Measurements from ENCODE around the gene ABI2.

ABI2 gene

DNA sequence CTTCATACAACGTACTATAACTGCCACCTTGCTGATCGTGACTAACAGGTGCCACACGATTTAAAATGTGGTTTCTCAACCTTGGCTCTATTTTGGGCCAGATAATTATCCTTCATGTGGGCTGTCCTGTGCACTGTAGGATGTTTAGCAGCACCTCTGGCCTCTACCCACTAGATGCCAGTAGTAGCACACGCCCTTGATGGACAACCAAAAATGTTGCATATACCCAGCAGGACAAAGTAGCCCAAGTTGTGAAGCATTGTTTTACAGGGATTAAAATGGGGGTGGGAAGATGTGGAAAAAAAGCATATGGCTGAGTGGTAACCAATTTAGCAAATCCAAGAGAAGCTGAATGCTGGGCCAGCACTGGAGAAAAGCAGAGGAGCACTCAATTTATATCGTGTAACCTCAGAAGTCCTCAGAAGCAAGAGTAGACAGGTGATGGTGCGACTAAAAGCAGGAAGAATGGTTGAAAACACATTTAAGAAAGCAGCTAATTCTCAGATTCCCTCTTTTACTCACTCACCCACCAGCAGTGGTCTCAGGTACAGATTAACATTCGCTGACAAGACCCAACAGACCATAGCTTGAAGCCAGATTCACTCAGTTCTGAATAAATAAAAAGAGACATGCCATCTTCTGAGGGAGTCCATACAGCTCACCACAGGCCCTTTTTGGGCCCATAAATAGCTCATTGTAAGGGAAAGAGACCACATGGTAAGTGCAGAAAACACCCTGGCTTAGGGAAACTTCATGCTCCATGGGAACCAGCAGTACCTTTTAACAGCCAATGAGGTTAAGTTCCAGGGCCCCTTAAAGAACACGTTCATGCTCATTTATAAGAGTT lies 156.3 kb downstream of the ABI2 start:
- Histone ChIP-seq H3K4me1 (ENCODE audit: insufficient read depth, low read length, severe bottlenecking) (no peaks in the 10 kb centered on the region), H3K27me3 (ENCODE audit: insufficient read depth, low read length) (no peaks in the 10 kb centered on the region), H3K9me2 (ENCODE audit: low read depth, low read length) (no peaks in the 10 kb centered on the region), H3K27ac (ENCODE audit: low read depth, low read length, poor library complexity, severe bottlenecking) (no peak overlapping the region), H3K9ac (ENCODE audit: low read length) (no peak overlapping the region), H3K36me3 (ENCODE audit: insufficient read depth, low read length) (no peaks in the 10 kb centered on the region), H3K9me3 (ENCODE audit: low read length) (no peaks in the 10 kb centered on the region), H3K4me2 (ENCODE audit: low read length) (no peak overlapping the region), H3K79me2 (ENCODE audit: insufficient read depth, low read length) (no peaks in the 10 kb centered on the region), H3F3A (ENCODE audit: insufficient read depth, low read length) (no peaks in the 10 kb centered on the region), H4K20me1 (ENCODE audit: insufficient read depth, low read length) (no peaks in the 10 kb centered on the region), H2AFZ (ENCODE audit: low read length) (no peak overlapping the region), H3K4me3 (ENCODE audit: low read depth, low read length, poor library complexity, severe bottlenecking) (no peak overlapping the region)
- TF ChIP-seq CTCF (IDR thresholded peaks at IDR 0.05; ENCODE audit: low read length) (peak; percentile 80), EZH2 (IDR thresholded peaks at IDR 0.05; ENCODE audit: borderline replicate concordance, low read length) (no peak)

- Histone ChIP-seq H3K9me2 (ENCODE audit: low read depth, low read length) (no peaks in the 10 kb centered on the region), H3K9me3 (ENCODE audit: low read length) (no peaks in the 10 kb centered on the region), H3K27ac (ENCODE audit: low read depth, low read length, poor library complexity, severe bottlenecking) (no peak overlapping the region), H4K20me1 (ENCODE audit: insufficient read depth, low read length) (no peaks in the 10 kb centered on the region), H3K79me2 (ENCODE audit: insufficient read depth, low read length) (no peaks in the 10 kb centered on the region), H2AFZ (ENCODE audit: low read length) (no peak overlapping the region), H3K4me1 (ENCODE audit: insufficient read depth, low read length, severe bottlenecking) (peaks cover 4% of the 10 kb centered on the region), H3K27me3 (ENCODE audit: insufficient read depth, low read length) (no peaks in the 10 kb centered on the region), H3K36me3 (ENCODE audit: insufficient read depth, low read length) (no peaks in the 10 kb centered on the region), H3K4me3 (ENCODE audit: low read depth, low read length, poor library complexity, severe bottlenecking) (no peak overlapping the region), H3K4me2 (ENCODE audit: low read length) (no peak overlapping the region), H3F3A (ENCODE audit: insufficient read depth, low read length) (no peaks in the 10 kb centered on the region), H3K9ac (ENCODE audit: low read length) (no peak overlapping the region)
- no peak for TF ChIP-seq EZH2 (IDR thresholded peaks at IDR 0.05; ENCODE audit: borderline replicate concordance, low read length)
- no peak for TF ChIP-seq CTCF (IDR thresholded peaks at IDR 0.05; ENCODE audit: low read length)
Observed at GRCh38 chr2:203489531-203489930, 161.3 kb downstream of the ABI2 start.

DNA sequence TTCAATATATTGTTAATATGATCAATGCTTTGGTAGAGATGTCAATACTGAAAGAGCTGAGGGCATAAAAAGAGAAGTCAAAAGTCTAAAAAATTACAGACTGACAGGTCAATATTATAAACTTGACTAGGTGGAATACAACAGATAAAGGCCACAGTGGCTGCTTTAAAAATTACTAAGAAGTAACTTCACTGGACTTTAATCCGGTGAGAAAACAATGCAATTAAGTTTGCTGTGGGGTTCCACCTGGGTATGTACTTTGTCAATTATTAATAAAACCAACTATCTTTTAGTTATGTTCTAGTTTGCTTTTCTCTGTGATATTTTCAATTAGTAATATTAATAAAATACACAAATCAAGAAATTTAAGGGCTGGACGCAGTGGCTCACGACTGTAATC lies 162.2 kb downstream of the ABI2 start:
- Histone ChIP-seq H3K9me2 (ENCODE audit: low read depth, low read length) (no peaks in the 10 kb centered on the region), H3K79me2 (ENCODE audit: insufficient read depth, low read length) (no peaks in the 10 kb centered on the region), H3K4me3 (ENCODE audit: low read depth, low read length, poor library complexity, severe bottlenecking) (no peak overlapping the region), H3K4me1 (ENCODE audit: insufficient read depth, low read length, severe bottlenecking) (peaks cover 4% of the 10 kb centered on the region), H3K9ac (ENCODE audit: low read length) (no peak overlapping the region), H4K20me1 (ENCODE audit: insufficient read depth, low read length) (no peaks in the 10 kb centered on the region), H3K27me3 (ENCODE audit: insufficient read depth, low read length) (no peaks in the 10 kb centered on the region), H3K4me2 (ENCODE audit: low read length) (no peak overlapping the region), H2AFZ (ENCODE audit: low read length) (no peak overlapping the region), H3K27ac (ENCODE audit: low read depth, low read length, poor library complexity, severe bottlenecking) (no peak overlapping the region), H3K36me3 (ENCODE audit: insufficient read depth, low read length) (no peaks in the 10 kb centered on the region), H3K9me3 (ENCODE audit: low read length) (no peaks in the 10 kb centered on the region), H3F3A (ENCODE audit: insufficient read depth, low read length) (no peaks in the 10 kb centered on the region)
- no peak for TF ChIP-seq EZH2 (IDR thresholded peaks at IDR 0.05; ENCODE audit: borderline replicate concordance, low read length)
- TF ChIP-seq CTCF (IDR thresholded peaks at IDR 0.05; ENCODE audit: low read length): no peak

Measured in OCI-LY1 (cell line).